Measurements from ENCODE around the gene MUC7.

Gene MUC7

DNA sequence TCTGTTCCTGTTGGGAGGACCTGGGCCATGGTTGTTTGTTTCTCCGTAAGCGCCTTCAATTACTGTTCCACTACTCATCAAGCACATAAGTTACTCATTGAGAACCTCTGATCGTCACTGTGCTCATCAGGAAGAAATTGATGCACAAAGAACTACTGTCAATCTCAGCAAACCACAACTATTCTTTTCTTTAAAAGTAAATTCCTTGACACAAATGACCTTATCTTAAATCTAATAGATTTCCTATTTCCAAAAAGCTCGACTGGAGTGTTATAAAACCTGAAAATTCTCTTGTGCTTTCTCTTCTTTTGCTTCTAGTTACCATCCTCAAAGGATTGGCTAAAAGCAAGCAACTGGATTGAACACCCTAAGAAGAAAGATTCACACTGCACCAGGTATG is at the start of gene MUC7:
Gene MUC7 (plus strand): TSS at position 301 of the 400 bp plus-strand sequence. CDS start 1,825 bp downstream, outside the sequence.
- ChIA-PET CTCF (no interaction called here), POLR2A (ENCODE audit: low non-redundant PET) (no interaction called here)
- no peak within 1 kb of the TSS for H3K27ac ChIP-seq
- TF ChIP-seq, protein P1, sequence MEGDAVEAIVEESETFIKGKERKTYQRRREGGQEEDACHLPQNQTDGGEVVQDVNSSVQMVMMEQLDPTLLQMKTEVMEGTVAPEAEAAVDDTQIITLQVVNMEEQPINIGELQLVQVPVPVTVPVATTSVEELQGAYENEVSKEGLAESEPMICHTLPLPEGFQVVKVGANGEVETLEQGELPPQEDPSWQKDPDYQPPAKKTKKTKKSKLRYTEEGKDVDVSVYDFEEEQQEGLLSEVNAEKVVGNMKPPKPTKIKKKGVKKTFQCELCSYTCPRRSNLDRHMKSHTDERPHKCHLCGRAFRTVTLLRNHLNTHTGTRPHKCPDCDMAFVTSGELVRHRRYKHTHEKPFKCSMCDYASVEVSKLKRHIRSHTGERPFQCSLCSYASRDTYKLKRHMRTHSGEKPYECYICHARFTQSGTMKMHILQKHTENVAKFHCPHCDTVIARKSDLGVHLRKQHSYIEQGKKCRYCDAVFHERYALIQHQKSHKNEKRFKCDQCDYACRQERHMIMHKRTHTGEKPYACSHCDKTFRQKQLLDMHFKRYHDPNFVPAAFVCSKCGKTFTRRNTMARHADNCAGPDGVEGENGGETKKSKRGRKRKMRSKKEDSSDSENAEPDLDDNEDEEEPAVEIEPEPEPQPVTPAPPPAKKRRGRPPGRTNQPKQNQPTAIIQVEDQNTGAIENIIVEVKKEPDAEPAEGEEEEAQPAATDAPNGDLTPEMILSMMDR (conservative IDR thresholded peaks at IDR 0.05; ENCODE audit: low read depth): no peak
- DNase-seq (ENCODE audit: low spot score): no peak

- ChIA-PET POLR2A (ENCODE audit: low non-redundant PET) (no interaction called here), CTCF (no interaction called here)
- H3K27ac ChIP-seq: no peak overlapping the region
- TF ChIP-seq, protein P1 (conservative IDR thresholded peaks at IDR 0.05; ENCODE audit: low read depth): no peak
- no peak for DNase-seq (ENCODE audit: low spot score)
Observed at GRCh38 chr4:70425306-70425705, 46.7 kb upstream of the MUC7 start.

GRCh38 chr4:70426789-70427188 is 45.2 kb upstream of the MUC7 start:
- TF ChIP-seq, protein P1 (conservative IDR thresholded peaks at IDR 0.05; ENCODE audit: low read depth): no peak
- DNase-seq (ENCODE audit: low spot score): no peak
- ChIA-PET POLR2A (ENCODE audit: low non-redundant PET) (no interaction called here), CTCF (no interaction called here)
- H3K27ac ChIP-seq: no peak overlapping the region

GRCh38 chr4:70437197-70437596 is 34.8 kb upstream of the MUC7 start:
- no peak for DNase-seq (ENCODE audit: low spot score)
- ChIA-PET CTCF (no interaction called here), POLR2A (ENCODE audit: low non-redundant PET) (no interaction called here)
- no peak overlapping the region for H3K27ac ChIP-seq
- TF ChIP-seq, protein P1 (conservative IDR thresholded peaks at IDR 0.05; ENCODE audit: low read depth): no peak

- POLR2A ChIA-PET (ENCODE audit: low non-redundant PET): no interaction called here
- no peak for DNase-seq (ENCODE audit: low spot score)
- TF ChIP-seq, protein P1 (conservative IDR thresholded peaks at IDR 0.05; ENCODE audit: low read depth): no peak
- CTCF ChIA-PET: no interaction called here
- H3K27ac ChIP-seq: no peak overlapping the region
Observed at GRCh38 chr4:70442474-70442873, 29.5 kb upstream of the MUC7 start.

- POLR2A ChIA-PET (ENCODE audit: low non-redundant PET): no interaction called here
- TF ChIP-seq, protein P1 (conservative IDR thresholded peaks at IDR 0.05; ENCODE audit: low read depth): no peak
- CTCF ChIA-PET: no interaction called here
Observed at GRCh38 chr4:70443329-70443728, 28.7 kb upstream of the MUC7 start.

GRCh38 chr4:70449220-70449619 is 22.8 kb upstream of the MUC7 start:
- no peak for DNase-seq (ENCODE audit: low spot score)
- CTCF ChIA-PET: no interaction called here
- POLR2A ChIA-PET (ENCODE audit: low non-redundant PET): no interaction called here
- no peak overlapping the region for H3K27ac ChIP-seq
- TF ChIP-seq, protein P1 (conservative IDR thresholded peaks at IDR 0.05; ENCODE audit: low read depth): no peak

More at GRCh38 chr4:70443329-70443728, 28.7 kb upstream of the MUC7 start:
- no peak overlapping the region for H3K27ac ChIP-seq
- no peak for DNase-seq (ENCODE audit: low spot score)
